B cell (primary cell): ENCODE results near the gene ERBB4.

Experiments used
- EZH2 ChIP-seq: IDR thresholded peaks from 2 replicates; pipeline ENCODE4 v1.6.1; 2012; ENCODE audit warnings: borderline replicate concordance, low read depth, mild to moderate bottlenecking, moderate library complexity, low read length; ENCODE audit not compliant: insufficient read depth, poor library complexity, severe bottlenecking
- TF ChIP-seq, protein P1 (sequence below): fragments of 200-600 bp; IDR thresholded peaks from one replicate; pipeline ENCODE4 v1.8.0; 2022; ENCODE audit warnings: antibody characterized with exemption, mild to moderate bottlenecking

- TF ChIP-seq, protein P1, sequence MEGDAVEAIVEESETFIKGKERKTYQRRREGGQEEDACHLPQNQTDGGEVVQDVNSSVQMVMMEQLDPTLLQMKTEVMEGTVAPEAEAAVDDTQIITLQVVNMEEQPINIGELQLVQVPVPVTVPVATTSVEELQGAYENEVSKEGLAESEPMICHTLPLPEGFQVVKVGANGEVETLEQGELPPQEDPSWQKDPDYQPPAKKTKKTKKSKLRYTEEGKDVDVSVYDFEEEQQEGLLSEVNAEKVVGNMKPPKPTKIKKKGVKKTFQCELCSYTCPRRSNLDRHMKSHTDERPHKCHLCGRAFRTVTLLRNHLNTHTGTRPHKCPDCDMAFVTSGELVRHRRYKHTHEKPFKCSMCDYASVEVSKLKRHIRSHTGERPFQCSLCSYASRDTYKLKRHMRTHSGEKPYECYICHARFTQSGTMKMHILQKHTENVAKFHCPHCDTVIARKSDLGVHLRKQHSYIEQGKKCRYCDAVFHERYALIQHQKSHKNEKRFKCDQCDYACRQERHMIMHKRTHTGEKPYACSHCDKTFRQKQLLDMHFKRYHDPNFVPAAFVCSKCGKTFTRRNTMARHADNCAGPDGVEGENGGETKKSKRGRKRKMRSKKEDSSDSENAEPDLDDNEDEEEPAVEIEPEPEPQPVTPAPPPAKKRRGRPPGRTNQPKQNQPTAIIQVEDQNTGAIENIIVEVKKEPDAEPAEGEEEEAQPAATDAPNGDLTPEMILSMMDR: no peak
- no peak for TF ChIP-seq EZH2
These were observed 292.7 kb downstream of the ERBB4 start for GRCh38 chr2:212245880-212246279.
